Measurements from ENCODE around the gene HOXA13.

HOXA13 gene

DNA sequence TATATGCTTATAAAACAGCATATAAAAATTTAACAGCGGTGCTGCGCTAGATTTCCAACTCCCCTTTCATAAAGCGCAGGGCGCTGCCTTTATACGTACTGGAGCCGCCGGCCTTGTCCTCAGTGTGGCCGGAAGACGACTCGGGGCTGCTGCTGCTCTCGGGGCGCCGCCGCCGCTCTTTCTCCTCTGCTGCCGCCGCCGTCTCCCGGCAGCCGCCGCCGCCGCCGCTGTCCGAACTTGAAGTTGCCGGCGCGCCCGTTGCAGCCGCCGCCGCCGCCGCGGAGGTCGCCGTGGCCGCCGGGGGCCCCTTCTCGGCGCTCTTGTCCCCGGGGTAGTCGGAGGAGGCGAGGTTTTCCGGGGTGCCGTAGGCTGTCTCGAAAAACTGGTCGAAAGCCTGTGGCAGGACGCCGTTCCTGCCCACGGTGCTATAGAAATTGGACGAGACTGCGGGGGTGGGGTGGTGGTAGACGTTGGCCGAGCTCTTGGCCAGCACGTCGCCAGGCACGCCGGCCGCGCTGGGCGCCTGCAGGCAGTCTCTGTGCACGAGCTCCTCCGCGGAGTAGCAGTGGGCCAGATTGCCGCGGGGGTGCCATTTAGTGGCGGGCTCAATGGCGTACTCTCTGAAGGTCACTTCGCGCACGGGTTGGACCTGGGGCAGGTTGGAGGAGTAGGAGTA lies 15.4 kb downstream of the HOXA13 start:
- FAIRE-seq (no peak), DNase-seq (ENCODE audit: insufficient read length, low spot score) (no peak)
- TF ChIP-seq, protein P1, sequence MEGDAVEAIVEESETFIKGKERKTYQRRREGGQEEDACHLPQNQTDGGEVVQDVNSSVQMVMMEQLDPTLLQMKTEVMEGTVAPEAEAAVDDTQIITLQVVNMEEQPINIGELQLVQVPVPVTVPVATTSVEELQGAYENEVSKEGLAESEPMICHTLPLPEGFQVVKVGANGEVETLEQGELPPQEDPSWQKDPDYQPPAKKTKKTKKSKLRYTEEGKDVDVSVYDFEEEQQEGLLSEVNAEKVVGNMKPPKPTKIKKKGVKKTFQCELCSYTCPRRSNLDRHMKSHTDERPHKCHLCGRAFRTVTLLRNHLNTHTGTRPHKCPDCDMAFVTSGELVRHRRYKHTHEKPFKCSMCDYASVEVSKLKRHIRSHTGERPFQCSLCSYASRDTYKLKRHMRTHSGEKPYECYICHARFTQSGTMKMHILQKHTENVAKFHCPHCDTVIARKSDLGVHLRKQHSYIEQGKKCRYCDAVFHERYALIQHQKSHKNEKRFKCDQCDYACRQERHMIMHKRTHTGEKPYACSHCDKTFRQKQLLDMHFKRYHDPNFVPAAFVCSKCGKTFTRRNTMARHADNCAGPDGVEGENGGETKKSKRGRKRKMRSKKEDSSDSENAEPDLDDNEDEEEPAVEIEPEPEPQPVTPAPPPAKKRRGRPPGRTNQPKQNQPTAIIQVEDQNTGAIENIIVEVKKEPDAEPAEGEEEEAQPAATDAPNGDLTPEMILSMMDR (IDR thresholded peaks at IDR 0.05; ENCODE audit: insufficient read depth, missing control alignments): no peak

DNA sequence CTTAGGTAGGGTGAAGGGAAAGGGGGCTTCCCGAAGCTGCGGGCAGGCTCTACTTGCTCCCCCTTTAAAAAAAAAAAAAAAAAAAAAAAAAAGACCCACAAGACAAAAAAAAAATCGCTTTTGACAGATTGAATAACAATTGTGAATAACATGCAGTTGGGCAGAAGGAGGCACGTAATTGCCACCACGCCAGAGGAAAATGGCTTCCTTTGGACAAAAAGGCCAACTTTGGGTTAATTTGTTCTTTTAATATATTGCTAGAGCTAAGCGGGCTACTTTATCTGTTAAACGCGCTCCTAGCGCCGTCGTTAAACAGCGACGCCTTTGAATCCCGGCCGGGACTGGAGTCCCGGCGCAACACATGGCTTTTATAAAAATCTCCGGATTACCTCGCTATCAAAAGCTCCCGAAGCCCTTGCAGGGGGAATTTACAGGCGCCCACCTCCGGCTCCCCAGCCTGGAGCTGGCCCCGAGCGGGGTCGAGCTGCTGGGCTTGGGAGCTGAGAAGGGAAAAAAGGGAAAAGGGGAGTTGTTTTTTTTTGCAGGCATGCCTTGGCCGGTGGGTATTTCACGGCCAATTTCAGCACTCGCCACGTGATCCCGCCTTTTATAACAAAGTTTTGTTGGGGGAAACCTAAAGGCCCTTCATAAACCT lies 16.1 kb downstream of the HOXA13 start:
- TF ChIP-seq, protein P1 (IDR thresholded peaks at IDR 0.05; ENCODE audit: insufficient read depth, missing control alignments): no peak
- FAIRE-seq (no peak), DNase-seq (ENCODE audit: insufficient read length, low spot score) (no peak)

DNA sequence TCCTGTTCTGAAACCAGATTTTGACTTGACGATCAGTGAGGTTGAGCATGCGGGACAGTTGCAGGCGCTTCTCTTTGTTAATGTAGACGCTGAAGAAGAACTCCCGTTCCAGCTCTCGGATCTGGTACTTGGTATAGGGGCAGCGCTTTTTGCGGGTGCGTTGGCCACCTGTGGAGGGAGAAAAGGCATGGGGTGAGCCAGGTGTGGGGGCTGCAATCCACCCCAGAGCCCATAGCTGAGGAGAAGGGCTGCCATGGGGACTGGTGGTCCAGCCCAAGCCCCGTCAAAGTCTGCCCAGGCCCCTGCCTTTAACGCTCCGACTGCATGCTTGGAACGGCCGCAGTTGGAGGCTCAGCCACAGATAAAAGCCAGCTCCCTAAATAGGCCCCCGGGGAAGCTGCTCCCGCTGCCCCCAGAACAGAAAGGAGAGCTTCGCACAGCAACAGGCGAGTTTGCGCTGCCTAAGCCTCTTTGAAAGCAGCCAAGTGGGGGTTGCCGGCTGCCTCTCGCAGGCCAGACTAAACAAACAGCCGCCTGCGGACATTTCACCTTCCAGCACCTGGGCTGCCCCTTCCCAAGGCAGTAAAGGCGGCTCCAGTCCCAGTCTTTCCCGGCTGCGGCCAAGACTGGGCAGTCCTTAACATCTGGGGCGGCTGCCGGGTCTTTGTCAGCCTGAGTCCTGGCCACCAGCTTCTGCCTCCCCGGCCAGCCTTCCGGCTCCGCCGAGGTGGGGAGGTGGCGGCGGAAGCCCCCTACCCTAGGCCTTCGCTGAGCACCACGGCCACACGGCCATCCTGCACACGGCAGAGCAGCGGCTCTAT lies 16.8 kb downstream of the HOXA13 start:
- TF ChIP-seq, protein P1 (IDR thresholded peaks at IDR 0.05; ENCODE audit: insufficient read depth, missing control alignments): no peak
- DNase-seq (ENCODE audit: insufficient read length, low spot score) (no peak), FAIRE-seq (no peak)

DNA sequence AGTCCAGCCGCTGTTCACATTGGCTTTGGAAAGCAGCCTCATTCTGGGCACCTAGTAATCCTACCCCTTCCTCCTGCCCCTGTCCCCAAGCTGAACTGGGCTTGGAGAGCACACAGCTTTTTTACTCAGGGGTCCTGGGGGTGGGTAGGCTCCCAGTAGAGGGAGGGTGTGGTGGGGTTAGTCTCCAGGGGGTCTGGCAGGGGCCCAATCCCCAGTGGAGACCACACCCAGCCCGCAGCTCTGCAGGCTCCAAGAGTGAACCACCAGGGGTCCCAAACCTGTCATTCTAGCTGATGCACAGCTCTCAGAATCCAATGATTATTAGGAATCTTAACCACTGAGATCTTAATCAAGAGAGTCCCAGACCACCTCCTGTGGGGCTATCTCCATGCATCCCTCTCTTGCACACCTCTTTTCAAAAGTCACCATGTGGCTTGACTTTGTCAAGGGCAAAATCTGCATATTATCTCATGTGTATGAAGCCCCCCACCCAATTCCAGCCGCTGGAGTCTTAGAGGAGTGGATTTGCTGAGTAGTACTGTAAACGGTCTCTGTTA lies 17.5 kb downstream of the HOXA13 start:
- no peak for DNase-seq (ENCODE audit: insufficient read length, low spot score)
- FAIRE-seq: no peak
- TF ChIP-seq, protein P1 (IDR thresholded peaks at IDR 0.05; ENCODE audit: insufficient read depth, missing control alignments): no peak

DNA sequence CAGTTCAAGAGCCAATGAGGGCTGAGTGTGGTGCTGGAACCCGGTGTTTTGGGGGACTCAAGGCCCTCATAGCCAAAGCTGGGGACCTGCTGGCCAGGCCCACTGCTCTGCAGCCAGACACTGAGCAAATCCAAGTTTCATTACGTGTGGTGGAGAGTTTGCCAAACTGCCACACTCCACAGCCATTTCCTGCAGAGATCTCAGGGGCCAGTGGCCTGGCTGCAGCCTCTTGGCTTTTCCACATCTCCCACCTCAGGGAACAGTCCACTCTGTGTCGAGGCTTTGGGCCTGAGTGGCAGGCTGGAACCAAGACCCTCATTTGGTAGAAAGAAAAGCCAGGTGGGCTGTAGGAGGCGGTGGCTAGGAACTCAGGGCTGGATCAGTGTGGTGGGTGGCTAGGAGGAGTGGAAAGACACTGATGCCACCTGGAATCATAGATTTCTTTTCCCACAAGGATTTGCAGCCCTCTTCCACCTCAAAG lies 18.1 kb downstream of the HOXA13 start:
- no peak for FAIRE-seq
- TF ChIP-seq, protein P1 (IDR thresholded peaks at IDR 0.05; ENCODE audit: insufficient read depth, missing control alignments): no peak
- DNase-seq (ENCODE audit: insufficient read length, low spot score): no peak

DNA sequence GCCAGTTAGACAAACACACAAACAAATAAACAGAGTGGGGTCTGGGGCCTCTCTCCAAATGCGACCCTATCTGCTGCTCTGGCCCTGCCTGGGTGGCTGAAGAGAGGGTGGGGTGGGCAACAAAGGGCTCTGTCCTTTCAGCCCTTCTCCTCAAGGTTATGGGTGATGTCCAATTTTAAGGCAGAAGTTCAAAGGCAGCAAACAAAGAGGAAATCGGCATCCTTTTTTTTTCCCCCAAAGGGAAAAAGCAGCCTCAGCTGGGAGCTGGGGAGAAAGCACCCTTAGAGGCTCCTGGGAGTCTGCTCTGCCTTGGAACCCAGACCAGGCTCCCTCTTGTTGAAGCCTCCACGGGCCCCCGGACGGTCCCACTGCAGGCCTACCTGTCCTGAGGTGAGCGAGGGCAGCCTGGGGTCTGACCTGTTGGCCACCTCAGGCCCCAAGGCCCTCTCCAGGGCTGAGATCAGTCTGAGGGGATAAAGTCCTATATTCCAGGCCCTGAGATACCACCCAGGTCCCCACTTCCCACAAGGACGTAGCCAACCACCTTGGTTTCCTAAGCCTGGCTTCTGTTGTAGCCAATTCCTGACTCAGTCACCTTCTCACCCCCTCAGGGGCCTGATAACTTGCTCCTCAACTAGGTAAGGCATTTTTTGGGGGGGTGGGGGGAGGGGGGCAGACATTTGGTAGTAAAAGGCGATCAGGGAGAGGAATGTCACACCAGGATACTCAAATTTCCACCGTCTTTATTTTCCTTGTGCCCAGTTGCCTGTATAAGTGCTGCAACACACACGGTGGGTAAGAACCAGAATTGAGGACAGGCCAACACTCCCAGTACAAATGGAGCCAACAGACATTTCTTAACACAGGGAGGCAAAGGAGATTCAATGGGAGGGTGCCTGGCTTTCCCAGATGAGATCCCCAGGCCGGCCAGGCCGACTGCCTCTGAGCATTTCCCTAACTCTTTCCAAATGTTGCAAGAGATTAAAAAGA lies 19.2 kb downstream of the HOXA13 start:
- FAIRE-seq (no peak), DNase-seq (ENCODE audit: insufficient read length, low spot score) (no peak)
- TF ChIP-seq, protein P1 (IDR thresholded peaks at IDR 0.05; ENCODE audit: insufficient read depth, missing control alignments): no peak

All from D721Med (cell line).